Coronary artery (tissue), 2 donors: ENCODE data around the gene CTRL.

Experiments
- DNase-seq: peaks from one replicate; pipeline ENCODE4 v3.0.0-alpha.2; 2017; ENCODE audit warnings: low spot score
- H3K27ac ChIP-seq, 2 donors: fragments of 200-600 bp; sonication (generic); one replicate each; pipeline ENCODE4 v1.5.1; 2016 to 2019
- H3K4me3 ChIP-seq: fragments of 200-600 bp; sonication (generic); 2 replicates; pipeline ENCODE4 v1.5.1; 2016; ENCODE audit warnings: mild to moderate bottlenecking, moderate library complexity
- TF ChIP-seq, protein P1 (sequence below): fragments of 200-600 bp; sonication (generic); IDR thresholded peaks from one replicate; pipeline ENCODE4 v1.5.1; 2019; ENCODE audit warnings: antibody characterized with exemption

CTRL gene

DNA sequence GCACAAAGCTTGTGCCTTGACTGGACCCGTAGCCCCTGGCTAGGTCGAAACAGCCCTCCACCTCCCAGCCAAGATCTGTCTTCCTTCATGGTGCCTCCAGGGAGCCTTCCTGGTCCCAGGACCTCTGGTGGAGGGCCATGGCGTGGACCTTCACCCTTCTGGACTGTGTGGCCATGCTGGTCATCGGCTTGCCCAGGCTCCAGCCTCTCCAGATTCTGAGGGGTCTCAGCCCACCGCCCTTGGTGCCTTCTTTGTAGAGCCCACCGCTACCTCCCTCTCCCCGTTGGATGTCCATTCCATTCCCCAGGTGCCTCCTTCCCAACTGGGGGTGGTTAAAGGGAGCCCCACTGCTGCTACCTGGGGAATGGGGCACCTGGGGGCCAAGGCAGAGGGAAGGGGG is 3.5 kb downstream of the CTRL start:
- Histone ChIP-seq H3K4me3 (no peak overlapping the region), H3K27ac (no peak overlapping the region)
- no peak for DNase-seq
- TF ChIP-seq, protein P1, sequence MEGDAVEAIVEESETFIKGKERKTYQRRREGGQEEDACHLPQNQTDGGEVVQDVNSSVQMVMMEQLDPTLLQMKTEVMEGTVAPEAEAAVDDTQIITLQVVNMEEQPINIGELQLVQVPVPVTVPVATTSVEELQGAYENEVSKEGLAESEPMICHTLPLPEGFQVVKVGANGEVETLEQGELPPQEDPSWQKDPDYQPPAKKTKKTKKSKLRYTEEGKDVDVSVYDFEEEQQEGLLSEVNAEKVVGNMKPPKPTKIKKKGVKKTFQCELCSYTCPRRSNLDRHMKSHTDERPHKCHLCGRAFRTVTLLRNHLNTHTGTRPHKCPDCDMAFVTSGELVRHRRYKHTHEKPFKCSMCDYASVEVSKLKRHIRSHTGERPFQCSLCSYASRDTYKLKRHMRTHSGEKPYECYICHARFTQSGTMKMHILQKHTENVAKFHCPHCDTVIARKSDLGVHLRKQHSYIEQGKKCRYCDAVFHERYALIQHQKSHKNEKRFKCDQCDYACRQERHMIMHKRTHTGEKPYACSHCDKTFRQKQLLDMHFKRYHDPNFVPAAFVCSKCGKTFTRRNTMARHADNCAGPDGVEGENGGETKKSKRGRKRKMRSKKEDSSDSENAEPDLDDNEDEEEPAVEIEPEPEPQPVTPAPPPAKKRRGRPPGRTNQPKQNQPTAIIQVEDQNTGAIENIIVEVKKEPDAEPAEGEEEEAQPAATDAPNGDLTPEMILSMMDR, result no peak

DNA sequence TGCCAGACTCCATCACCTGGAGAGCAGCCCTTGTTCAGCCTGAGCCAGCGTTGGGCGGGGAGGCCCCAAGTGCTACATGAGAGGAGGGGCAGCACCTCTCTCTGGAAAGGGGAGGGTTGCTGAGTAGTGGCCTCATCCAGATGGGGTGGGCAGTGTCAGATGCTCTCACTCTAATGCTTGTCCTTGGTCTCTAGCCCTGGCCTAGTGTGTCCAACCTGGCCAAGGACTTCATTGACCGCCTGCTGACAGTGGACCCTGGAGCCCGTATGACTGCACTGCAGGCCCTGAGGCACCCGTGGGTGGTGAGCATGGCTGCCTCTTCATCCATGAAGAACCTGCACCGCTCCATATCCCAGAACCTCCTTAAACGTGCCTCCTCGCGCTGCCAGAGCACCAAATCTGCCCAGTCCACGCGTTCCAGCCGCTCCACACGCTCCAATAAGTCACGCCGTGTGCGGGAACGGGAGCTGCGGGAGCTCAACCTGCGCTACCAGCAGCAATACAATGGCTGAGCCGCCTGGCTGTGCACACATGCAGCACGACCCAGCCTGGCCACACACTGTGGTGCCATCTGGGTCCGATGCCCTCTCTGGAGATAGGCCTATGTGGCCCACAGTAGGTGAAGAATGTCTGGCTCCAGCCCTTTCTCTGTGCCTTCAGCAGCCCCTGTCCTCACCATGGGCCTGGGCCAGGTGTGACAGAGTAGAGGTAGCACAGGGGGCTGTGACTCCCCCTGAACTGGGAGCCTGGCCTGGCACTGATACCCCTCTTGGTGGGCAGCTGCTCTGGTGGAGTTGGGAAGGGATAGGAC is 4.3 kb downstream of the CTRL start:
- DNase-seq, result no peak
- TF ChIP-seq, protein P1, result no peak
- Histone ChIP-seq H3K4me3 (no peak overlapping the region), H3K27ac (peak overlapping the region in 1 of 2 donors; percentile 62)

DNA sequence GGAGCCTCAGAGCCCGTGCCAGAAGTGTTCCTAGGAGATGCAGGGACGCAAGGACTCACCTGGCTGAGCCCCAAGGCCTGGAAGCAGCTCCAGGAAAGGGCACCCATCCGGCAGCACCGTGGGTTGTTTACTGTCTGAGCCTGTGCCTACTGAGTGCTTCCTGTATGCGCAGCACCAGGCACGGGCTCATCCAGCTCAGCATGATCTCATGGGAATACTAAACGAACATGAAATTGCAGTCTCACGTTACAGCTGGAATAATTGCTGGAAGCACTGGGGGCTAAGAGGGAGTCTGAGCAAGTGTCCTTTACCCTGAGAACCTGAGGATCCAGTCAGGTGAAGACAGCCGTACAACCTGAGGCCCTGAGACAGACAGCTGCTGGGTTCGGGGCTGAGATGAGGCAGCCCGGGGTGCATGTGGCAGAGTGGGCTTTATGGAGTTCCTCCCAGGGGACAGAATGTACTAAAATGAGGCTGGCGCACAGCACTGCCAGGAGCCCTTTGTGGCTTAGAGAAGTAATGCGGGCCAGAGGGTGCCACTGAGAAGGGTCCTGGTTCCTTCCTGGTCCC is 5.4 kb downstream of the CTRL start:
- DNase-seq, result no peak
- TF ChIP-seq, protein P1, result peak; percentile 13
- peak overlapping the region; percentile 62 to 76 for H3K27ac ChIP-seq
- H3K4me3 ChIP-seq, result peak overlapping the region; percentile 16

DNA sequence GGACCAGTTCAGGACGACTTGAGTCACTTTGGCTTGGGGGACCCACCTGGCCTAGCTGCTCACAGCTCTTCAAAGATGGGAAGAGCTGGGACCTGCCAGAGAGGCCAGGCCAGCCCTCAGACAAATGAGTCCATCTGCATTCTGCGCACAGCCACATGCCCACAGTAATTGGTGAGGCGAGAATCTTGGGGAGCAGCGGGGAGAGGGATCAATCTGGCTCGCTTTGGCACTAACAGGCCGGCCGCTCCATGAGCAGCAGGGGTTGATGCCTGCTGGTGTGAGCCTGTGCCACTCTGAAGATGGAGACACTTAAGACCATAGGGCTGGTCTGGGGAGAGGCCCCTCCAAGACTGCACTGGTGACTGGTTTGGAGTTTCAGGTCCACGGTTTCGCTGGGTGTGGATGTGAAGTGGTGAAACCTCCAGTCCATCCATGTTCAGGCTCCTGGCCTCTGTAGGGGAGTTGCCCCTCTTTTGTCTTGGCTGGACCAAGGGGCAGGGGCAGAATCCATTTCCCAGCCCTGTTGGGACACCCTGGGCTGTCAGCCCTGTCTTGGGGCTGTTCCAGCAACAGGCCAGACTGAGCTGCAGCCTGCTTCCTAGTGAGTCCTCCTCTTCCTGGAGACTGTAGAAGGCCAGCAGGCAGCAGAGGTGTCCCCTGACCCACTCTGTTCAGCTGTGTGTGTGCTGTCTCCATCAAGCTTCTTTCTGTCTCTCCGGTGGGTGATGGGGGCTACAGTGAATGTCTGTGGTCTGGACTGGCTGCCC is 7.3 kb downstream of the CTRL start:
- no peak overlapping the region for H3K4me3 ChIP-seq
- TF ChIP-seq, protein P1, result no peak
- DNase-seq, result no peak
- no peak overlapping the region for H3K27ac ChIP-seq

DNA sequence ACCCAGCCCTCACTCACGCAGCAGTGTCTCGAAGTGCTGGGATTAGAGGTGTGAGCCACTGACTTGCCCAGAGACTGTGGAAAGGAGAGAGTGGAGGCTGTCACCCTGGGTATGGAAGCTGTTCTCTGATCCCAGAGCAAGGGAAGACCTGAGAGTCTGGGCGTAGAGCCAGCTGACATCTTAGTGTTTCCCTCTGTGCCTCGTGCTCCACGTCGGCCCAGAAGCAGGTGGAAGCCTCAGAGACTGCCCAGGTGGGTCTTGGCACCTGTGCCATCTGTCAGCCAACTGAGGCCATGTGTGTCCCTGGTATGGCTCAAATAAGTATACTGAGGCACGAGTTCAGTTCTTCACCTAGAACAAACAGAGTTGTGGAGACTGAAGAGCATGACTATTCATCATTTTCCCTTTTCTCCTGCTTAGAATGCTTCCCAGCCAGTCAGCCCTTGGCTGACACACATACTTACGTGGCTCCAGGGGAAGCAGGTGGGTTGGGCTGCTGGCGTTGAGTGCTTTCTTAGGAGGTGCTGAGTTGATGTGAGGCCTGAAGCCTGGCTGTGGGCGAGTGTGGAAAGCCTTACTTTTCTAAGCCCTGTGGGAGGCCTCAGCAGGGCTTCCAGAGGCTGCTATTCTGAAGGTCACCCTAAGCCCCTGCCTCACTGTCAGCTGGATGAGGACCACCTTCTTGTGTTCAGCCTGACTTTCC is 8.1 kb downstream of the CTRL start:
- no peak for DNase-seq
- no peak overlapping the region for H3K4me3 ChIP-seq
- H3K27ac ChIP-seq, result no peak overlapping the region
- TF ChIP-seq, protein P1, result no peak

DNA sequence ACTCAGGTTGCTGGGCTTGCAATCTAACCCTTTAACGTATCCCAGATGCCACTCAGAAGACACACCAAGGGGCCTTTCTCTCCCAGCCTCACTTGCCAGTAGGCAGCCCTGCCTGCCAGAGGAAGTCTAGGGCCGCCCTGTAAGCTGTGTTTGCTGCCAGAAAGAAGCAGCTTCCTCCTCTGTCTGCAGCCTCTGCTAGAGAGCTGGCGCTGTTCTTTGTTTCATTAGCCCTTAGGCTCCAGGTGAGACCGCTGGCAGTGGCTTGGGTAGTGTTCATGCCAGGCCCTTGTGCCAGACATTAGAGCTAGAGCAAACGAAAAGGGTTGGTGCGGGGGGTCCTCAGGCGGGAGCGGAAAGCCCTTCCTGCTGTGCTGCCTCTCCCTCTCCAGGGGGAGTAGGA is 8.9 kb downstream of the CTRL start:
- no peak overlapping the region for H3K27ac ChIP-seq
- H3K4me3 ChIP-seq, result no peak overlapping the region
- TF ChIP-seq, protein P1, result no peak
- no peak for DNase-seq
